Umbilical cord (tissue), 2 donors: ENCODE measurements around the gene SLAIN1. TPM values are rescaled to one million over a fixed set of nuclear protein-coding genes. Genes with fewer than 3 reads are reported as not detected.

Source experiments
- DNase-seq: peaks from one replicate; pipeline ENCODE4 v3.0.0-alpha.2; 2015; ENCODE audit warnings: low spot score
- total RNA-seq: library from RNA; depleted of rRNA; stranded (reverse); fragments of >200 nt; gene quantifications from one replicate; pipeline ENCODE4 v1.2.3, GENCODE V29; 2014; ENCODE audit warnings: low replicate concordance; ENCODE audit not compliant: insufficient read depth

The SLAIN1 gene
- total RNA-seq, 1 donor from 2014 or later, result 1.4 TPM

GRCh38 chr13:77751513-77752456 lies 54.3 kb downstream of the SLAIN1 start:
- peak; percentile 61 for DNase-seq

- DNase-seq, result no peak
These were observed 55.1 kb downstream of the SLAIN1 start for GRCh38 chr13:77752512-77753069.

- no peak for DNase-seq
These were observed 63.4 kb downstream of the SLAIN1 start for GRCh38 chr13:77760893-77761292.

GRCh38 chr13:77767413-77767812 lies 69.9 kb downstream of the SLAIN1 start:
- DNase-seq, result no peak

GRCh38 chr13:77774181-77774580 lies 76.7 kb downstream of the SLAIN1 start:
- DNase-seq, result no peak

GRCh38 chr13:77776704-77777103 lies 79.2 kb downstream of the SLAIN1 start:
- no peak for DNase-seq

GRCh38 chr13:77779552-77780272 lies 82.2 kb downstream of the SLAIN1 start:
- peak; percentile 69 for DNase-seq

GRCh38 chr13:77781808-77782207 lies 84.3 kb downstream of the SLAIN1 start:
- DNase-seq, result peak; percentile 44

GRCh38 chr13:77784515-77784914 lies 87.0 kb downstream of the SLAIN1 start:
- DNase-seq, result no peak

GRCh38 chr13:77786695-77787287 lies 89.3 kb downstream of the SLAIN1 start:
- DNase-seq, result peak; percentile 57

GRCh38 chr13:77789376-77789775 lies 91.9 kb downstream of the SLAIN1 start:
- DNase-seq, result no peak

- no peak for DNase-seq
These were observed 102.7 kb downstream of the SLAIN1 start for GRCh38 chr13:77800219-77800618.

GRCh38 chr13:77806518-77806917 lies 109.0 kb downstream of the SLAIN1 start:
- no peak for DNase-seq

- DNase-seq, result no peak
These were observed 110.1 kb downstream of the SLAIN1 start for GRCh38 chr13:77807431-77808135.

GRCh38 chr13:77810430-77810829 lies 112.9 kb downstream of the SLAIN1 start:
- no peak for DNase-seq

- peak; percentile 57 for DNase-seq
These were observed 113.4 kb downstream of the SLAIN1 start for GRCh38 chr13:77810878-77811277.

- DNase-seq, result no peak
These were observed 113.9 kb downstream of the SLAIN1 start for GRCh38 chr13:77811381-77811780.

GRCh38 chr13:77811981-77812380 lies 114.5 kb downstream of the SLAIN1 start:
- DNase-seq, result no peak
